Stimulated activated naive CD4-positive, alpha-beta T cell treated with Interleukin-2 at 50 U/mL for 16 hours (primary cell): ENCODE measurements around the gene EXOC3L1.
A peak's percentile ranks its signal among the peaks of the same experiment; 100 is the strongest.

ENCODE experiments used
- DNase-seq: peaks from one replicate; lab custom pipeline; 2025; lab: John Stamatoyannopoulos, UW

Gene EXOC3L1

DNA sequence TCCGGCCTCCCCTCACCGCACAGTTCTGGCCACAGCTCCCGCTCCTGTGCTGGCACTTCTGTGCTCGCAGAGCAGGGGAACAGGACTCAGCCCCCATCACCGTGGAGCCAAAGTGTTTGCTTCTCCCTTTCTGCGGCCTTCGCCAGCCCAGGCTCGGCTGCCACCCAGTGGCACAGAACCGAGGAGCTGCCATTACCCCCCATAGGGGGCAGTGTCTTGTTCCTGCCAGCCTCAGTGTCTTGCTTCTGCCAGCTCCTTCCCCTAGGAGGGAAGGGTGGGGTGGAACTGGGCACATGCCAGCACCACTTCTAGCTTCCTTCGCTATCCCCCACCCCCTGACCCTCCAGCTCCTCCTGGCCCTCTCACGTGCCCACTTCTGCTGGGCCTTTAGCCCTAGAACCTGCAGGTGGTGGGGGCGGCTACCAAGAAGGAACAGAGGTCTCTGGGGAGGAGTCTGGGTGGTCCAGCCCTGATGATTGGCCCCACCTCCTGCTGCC is 8.3 kb upstream of the EXOC3L1 start:
- peak; percentile 8 for DNase-seq

DNA sequence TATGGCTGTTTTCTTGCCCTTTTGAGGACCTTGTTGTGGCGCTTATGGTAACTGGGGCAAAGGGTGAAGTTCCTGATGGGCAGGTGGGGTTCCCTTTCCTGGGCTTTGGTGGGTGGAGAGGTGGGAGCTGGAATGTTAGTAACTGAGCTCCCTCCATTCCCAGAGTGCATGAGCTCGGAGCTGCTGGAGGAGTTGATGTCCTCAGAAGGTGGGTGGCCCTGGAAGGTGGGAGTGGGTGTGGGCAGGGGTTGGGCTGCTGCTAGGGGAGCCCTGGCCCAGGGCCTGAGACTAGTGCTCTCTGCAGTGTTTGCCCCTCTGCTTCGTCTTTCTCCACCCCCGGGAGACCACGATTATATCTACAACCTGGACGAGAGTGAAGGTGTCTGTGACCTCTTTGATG is 7.8 kb upstream of the EXOC3L1 start:
- DNase-seq: no peak

DNA sequence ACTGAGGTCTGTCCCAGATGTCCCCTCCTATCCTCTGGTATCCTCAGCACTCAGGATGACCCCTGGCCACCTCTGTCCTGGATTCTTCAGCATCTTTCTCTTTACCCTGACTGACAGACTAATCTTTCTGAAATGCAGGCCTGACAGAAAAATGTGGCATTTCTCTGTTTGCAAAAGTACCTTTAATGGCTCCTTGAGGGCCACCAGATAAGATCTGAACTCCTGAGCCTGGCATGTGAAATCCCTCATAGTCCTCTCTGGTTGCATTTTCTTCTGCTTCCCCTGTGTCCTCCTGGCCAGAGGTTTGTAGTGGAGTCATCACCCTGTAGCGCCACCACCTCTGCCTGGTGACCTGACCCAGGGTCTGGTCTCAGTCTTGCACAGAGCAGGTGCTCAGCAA is 6.9 kb upstream of the EXOC3L1 start:
- no peak for DNase-seq

DNA sequence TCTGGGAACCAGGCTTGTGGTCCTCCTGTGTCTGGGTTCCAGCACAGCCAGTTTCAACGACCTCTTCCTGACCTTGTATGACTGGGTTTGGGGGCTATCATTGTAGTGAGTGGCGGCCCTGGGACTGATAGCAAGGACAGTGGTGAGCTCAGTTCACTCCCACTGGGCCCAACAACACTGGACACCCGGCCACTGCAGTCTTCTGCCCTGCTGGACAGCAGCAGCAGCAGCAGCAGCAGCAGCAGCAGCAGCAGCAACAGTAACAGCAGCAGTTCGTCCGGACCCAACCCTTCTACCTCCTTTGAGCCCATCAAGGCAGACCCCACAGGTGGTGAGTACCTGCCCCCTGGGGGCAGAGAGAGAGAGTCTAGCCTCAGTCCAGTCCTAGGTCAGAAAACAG is 5.7 kb upstream of the EXOC3L1 start:
- DNase-seq: no peak

DNA sequence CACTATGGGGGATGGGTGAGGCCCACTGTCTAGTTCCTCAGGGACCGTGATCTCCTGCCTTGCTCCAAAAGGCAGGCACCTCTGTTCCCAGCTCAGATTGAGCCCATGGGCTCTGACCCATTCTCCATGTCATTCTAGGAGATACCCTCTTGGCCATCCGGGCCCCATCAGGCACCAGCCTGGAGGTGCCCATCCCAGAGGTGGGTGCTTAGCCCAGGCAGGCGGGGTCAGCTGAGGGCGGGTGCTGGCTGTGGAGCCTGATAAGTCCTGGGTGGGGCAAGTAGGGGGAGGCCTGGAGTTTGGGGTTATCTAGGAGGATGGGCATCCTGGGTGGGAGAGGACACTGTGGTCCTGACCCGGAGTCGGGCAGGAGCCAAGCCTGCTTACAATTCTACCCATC is 4.3 kb upstream of the EXOC3L1 start:
- DNase-seq: no peak

DNA sequence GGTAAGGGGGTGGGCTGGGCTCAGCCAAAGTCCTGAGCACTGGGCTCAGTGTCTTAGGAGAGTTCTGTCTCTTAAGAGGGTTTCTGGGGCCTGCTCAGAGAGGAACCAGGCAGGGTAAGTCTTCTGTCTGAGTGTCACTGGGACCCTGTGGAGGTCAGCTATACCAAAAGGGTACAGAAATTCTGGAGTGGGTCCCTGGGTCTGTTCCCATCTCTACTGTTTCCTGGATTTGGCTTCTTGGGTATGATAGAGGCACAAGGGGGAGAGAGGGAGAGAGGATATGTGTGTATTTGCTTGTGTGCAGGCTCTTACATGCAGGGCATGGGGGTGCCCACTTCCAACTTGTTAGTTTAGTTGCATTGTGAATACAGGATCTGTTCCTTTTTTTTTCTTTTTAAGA is 3.6 kb upstream of the EXOC3L1 start:
- no peak for DNase-seq

DNA sequence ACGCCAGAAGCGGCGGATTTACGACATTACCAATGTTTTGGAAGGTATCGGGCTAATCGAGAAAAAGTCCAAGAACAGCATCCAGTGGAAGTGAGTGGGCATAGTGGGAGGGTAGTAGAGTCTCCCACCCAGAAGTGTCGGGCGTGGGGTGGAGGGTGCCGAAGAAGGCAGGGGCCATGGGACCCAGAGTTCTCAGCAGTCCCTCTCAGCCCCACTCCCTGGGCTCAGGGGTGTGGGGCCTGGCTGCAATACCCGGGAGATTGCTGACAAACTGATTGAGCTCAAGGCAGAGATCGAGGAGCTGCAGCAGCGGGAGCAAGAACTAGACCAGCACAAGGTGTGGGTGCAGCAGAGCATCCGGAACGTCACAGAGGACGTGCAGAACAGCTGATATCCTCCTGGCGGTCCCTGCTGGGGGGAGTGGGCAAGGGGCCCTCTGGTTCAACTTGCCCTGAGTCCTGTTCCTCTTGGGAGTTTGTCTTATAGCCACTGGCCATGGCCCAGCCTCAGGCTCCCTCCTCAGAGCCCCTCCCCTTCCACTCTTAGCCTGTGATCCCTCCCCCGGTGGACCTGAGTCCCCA is 2.9 kb upstream of the EXOC3L1 start:
- no peak for DNase-seq

DNA sequence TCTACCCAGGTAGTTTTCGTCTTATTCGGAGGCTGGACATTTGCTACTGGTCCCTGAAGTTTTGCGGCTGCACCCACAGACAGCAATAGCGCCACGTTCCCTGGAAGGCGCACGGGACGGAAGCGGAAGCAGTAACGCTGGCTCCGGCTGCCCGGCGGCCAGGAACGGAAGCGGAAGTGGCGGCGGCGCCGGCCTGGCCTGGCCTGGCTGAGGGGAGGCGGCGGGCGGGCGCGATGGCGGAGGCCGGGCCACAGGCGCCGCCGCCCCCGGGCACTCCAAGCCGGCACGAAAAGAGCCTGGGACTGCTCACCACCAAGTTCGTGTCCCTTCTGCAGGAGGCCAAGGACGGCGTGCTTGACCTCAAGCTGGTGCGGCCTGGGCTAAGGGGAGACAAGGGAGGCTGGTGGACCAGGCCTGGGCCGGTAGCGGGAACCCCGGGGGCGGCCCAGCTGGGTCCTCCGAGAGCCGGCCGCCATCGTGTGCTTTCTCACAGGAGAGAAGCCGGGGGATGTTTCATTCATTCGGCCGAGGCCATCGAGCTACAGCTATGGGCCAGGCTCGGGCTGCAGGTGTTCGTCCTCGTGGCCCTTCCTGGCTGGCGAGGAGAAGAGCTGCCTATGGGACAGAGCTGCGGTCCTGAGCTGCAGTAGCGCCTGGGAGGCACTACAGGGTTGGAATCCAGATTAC is 2.2 kb upstream of the EXOC3L1 start, which contains the start of gene E2F4:
Gene E2F4, plus strand, starts transcription at position 161 of the 687 bp plus-strand sequence. Its CDS starts 73 bp downstream, at position 234.
- peak; percentile 83 for DNase-seq

DNA sequence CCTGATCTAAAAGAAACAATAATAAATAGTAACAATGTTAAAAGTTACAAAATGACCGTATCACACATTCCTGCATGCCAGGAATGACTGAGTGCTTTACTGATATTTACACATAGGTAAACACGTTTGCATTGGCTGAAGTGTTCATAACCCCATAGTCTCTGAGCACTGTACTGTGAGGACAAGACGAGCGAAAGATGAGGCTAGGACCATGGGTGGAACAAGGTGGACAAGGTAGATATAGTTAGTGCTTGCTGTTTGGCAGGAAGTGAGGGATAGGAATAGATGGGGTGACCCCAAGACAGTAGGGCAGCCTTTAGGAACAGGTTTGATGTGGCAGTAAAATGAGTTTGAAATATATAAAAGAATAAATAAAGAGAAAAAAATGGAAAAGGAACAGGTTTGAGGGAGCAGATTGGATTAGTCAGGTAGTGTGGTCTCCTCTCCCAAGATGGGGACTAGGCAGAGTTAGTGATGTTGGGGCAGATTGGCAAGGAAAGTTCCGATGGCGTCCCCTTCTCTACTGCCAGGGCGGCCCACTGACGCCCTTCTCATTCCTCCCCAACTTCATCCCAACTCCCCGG is 1.6 kb upstream of the EXOC3L1 start:
- no peak for DNase-seq

DNA sequence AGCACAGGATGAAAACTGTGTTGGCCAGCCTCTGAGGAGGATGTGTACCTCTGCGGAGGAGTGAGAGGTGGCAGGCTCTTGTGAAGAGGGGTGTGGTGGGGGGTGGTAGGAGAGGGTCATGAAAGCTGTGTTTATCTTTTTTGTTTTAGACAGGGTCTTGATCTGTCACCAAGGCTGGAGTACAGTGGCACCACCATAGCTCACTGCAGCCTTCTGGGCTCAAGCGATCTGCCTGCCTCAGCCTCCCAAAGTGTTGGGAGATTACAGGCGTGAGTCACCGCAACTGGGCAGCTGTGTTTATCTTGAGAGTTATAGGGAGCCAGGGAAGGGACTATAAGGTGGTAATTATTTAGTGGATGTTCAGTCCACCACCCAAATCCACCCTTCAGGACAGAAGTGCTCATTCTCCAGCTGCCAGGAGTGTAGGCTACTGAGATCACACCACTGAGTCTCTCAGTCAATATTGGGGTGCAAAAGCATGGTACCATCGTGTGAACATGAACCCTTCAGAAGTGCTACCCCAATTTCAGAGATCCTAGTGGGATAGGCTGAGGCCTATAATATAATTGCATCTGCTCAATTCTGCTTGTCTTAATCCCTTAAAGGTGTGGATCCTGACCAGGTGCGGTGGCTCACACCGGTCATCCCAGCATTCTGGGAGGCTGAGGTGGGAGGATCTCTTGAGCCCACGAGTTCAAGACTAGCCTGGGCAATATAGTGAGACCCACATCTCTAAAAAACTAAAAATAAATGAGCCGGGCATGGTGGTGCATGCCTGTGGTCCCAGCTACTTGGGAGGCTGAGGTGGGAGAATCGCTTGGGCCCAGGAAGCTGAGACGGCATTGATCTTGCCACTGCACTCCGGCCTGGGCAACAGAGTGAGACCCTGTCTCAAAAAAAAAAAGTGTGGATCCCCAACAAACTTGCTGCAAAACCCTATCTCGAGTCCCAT is 788 bp upstream of the EXOC3L1 start:
- no peak for DNase-seq

DNA sequence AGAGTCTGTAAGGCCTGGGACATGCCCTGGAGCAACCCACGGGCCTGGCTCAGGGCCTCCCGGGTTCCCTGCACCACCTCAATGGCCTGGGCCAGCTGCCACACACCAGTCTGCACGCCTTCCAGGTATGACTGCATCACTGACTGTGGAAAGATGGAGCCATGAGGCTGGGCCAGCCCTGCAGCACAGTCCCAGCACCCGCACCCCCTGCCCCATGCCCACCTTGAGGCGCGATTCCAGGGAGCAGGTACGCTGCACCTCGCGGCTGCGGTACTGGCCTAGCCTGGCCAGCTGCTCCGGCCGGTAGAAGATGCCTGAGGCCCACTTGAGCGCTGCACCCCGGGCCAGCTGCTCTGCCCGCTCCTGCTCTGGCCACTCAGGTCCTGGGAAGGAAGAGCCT is 1.1 kb downstream of the EXOC3L1 start:
- DNase-seq: no peak

DNA sequence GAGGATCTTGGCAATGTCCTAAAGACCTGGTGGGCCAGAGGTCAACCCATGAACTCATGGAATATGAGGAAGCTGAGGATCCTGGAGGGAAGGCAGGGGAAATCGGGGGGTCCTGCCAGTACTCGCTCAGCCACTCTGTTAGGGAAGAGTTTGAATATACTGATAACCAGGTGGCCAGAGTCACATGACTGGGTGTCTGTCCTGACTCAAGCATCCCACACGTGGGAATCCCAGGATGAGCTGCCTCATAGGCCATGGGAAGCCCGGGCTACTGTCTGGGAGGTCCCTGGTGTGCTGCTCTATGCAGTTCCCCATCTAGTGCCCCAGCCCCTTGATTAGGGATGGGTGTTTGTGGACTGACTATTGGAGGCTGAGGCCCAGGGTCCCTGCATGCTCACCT is 1.6 kb downstream of the EXOC3L1 start:
- DNase-seq: no peak

DNA sequence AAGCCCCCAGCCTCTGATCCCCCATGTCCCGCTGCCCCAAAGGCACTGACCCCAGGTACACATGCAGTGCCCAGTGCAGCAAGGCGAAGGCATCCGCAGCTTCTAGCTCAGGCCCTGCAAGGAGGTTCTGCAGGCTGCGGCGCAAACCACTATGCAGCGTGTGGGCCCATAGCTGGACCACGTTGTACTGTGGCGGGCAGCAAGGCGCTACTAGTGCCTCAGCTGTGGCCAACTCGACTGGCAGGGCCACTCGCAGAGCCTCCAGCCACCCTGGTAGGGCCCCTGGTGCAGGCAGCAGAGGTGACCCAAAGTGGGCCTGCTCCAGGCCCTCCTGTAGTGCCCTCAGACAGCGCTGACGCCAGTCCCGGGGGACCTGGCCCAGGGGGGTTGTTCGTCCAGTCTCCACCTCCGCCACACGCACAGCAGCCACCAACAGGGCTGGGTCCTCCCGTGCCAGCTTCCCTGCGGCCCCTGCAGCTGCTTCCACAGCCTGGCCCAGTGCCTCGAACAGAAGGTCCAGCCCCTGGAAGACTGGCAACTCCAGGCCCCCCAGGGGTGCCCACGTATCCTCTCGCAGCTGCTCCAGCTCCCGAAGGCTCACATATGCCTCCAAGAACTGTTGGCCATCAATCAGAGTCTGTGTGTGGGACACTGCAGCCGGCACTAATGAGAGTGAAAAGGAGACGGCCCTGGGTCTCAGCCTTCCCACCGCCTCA is 2.6 kb downstream of the EXOC3L1 start:
- no peak for DNase-seq

DNA sequence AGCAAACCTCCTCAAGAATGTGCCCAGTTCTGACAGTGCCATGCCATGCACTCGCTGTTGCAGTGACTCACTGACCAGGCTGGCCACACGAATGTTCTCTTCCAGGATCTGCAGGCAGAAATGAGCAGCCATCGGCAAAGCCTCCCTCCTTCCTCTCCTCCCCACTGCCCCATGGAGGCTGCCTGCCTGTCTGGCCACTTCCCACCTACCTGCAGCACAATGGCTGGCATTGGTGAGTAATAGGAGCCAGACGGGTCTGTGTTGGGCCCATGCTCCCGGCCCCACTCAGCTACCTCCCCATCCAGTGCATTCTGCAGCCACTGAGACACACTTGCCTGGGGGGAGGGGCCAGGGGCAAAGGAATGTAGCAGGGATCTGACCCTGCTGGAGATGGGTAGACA is 3.4 kb downstream of the EXOC3L1 start:
- DNase-seq: no peak

DNA sequence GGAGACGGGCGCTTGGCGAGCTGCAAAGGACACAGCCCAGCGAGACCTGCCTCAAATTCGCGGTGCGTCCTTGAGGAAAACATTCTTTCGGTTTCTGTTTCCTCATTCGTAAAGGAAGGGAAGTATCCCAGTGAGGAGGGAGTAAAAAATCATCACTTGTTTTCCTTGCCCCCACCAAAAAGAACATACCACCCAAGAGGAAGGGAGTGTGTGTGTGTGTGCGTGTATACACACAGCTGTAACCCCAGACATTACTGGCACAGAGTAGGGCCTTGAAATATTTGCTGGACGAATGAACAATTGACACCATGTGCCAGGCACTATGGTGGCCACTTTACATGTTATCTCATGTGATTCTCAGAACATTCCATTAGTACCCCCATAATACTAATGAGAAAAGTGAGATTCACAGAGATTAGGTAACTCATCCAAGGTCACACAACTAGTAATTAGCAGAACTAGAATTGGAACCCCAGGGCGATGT is 4.2 kb downstream of the EXOC3L1 start:
- no peak for DNase-seq

DNA sequence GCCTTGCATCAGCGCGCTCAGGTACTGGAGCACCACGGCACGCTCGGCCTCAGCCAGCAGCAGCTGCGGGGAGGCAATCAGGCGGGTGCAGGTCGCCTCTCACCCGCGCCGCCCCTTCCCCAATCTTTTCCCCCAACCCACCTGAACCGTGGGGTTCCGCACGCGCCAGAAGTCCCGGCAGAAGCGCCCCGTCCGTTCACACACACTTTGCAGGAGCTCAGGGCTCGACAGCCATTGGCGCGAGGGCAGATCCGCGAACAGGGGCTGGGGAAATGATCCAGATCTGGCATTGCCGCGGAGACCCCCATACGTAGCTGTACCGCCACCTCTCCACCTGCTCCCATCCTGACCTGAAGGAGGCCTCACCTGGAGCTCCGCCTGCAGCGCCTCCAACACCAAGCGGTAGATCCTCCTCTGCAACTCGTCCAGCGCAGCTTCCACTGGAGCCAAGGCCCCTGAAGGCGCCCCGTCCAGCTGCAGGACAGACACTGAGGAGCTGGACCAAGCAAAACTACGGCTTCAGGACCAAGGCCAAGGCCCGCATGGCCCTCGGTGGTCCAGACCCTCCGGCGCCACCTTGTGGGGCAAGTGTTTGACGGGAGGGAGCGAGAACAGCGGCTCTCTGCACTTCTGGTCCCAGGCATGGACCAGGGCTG is 4.8 kb downstream of the EXOC3L1 start:
- peak; percentile 76 for DNase-seq

DNA sequence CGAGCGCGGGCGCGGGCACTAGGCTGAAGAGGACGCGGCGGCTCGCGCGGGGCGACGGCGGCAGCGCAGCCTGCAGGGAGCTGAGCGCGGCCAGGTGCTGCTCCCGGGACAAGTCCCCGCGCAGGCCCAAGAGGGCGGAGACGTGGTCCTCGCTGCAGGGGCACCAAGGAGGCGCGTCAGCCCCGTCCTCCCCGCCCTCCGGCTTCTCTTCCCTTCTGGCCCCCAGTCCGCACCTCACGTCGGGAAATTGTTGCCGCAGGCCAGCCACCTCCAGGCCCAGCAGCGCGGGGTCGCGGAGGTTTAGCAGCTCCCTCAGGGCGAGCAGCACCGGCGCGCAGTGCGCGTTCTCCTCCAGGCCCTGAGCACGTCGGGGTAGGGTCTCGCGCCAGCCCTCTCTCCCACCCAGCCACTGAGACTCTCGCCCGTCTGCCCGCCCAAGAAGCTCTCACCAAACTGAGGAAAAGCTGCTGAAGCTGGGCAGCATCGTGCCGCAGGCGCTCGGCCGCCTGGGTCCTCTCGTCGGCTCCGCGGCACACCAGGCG is 5.4 kb downstream of the EXOC3L1 start:
- peak; percentile 43 for DNase-seq

DNA sequence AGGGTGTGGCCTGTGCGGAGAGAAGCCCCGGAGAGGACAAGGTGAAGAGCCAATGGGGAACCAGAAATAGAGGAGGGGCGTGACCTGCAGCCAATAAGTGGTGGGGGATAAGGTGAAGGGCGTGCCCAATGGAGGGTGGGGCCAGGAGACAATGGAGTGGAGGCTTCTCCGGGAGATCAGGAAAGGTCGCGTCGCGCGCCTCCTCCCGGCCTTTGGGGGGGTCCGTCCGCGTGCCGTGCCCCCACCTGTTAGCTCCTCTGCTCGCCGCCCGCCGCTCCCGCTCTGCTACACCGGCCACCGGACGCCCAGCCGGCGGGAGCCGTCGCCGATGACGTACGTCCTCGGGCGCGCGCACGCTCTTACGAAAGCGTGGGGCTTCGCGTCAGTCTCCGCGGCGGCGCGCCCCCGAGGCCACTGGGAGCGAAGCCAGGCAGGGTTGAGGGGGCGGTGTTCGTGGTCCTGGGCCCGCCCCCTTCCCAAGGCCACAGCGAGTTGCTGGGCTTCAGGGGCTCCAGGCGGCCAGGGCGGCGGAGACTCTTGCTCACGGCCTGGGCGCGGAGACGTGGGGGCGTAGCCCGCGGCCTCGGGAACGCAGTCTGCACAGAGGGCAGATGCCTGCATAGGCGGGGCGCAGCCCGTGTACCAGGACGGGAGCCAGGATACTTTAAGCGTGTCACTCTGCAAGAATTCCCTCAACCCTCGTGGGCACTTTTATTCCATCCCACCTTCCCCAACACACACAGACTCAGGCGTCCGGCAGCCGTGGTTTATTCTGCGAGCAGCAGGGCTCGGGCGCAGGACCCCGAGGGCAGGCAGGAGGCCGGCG is 6.1 kb downstream of the EXOC3L1 start, which contains the start of gene MATCAP1:
Gene MATCAP1, minus strand, starts transcription at position 337 of the 826 bp plus-strand sequence. CDS start 3,353 bp downstream, outside the sequence.
- DNase-seq: peak; percentile 95

DNA sequence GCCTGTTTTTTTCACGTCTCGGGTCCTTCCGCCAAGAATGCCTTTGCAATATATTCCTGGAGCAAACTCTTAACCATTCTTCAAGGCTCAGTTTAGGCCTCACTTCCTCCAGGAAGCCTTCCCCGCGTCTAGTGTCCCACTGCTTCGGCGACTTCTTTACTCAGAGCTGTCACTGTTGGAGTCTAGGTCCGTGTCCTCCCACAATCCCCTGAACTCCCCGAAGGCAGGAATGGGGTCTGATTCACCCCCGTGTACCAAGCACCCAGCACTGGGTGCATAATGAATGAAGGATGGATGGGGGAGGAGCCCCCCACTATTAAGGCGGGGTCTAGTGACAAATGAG is 6.7 kb downstream of the EXOC3L1 start:
- DNase-seq: no peak

DNA sequence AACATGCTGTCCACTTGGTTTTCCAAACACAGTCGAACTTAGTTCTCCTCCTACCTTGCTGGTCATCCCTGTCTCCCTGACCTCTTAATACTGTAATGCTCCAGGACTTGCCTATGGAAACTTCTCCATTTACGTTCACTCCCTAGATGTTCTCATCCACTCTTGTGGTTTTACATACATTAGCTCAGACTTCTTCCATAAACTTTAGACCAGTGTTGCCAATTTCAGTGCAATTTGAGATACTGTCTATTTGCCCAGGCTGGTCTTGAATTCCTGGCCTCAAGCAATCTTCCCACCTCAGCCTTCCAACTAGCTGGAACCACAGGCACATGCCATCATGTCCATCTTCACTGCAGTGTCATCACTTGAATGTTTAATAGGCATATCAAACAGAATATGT is 7.6 kb downstream of the EXOC3L1 start:
- DNase-seq: no peak
